GM21528 (cell line): Measurements from ENCODE around the gene RNF151.
"Not testable (repeated sequence)": the region's sequence is repeated elsewhere in the genome, so short reads cannot be mapped to it uniquely, and the experiment has no call there.

Experiments
- ATAC-seq: cut with Tn5 transposase; IDR thresholded peaks from one replicate; pipeline ENCODE4 v1.9.1; 2021; ENCODE audit warnings: mild to moderate bottlenecking, moderate library complexity; ENCODE audit not compliant: unreplicated experiment, low FRiP score

RNF151 gene

GRCh38 chr16:2004795-2005517 is 38.3 kb downstream of the RNF151 start:
- ATAC-seq: no peak

DNA sequence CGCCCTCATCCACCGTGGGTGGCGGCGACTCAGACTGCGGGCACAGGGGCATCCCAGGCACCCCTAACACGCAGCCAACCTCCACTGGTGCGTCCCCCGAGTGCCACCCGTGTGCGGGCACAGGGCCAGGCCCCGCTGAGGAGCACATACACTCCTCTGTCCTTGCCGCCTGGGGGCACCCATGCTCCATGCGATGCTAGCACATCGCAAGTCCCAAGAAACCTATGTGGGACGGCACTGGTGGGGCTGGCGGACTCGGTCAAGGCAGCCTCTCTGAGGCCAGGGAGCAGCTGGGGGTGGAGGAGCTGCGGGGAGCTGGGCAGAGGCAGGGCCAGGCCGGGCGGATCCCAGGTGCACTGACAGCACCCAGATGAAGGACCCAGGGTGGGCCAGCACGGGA is 39.0 kb downstream of the RNF151 start:
- no peak for ATAC-seq

- no peak for ATAC-seq
These were observed 39.7 kb downstream of the RNF151 start for GRCh38 chr16:2006317-2006716.

- no peak for ATAC-seq
These were observed 40.6 kb downstream of the RNF151 start for GRCh38 chr16:2007081-2007836.

DNA sequence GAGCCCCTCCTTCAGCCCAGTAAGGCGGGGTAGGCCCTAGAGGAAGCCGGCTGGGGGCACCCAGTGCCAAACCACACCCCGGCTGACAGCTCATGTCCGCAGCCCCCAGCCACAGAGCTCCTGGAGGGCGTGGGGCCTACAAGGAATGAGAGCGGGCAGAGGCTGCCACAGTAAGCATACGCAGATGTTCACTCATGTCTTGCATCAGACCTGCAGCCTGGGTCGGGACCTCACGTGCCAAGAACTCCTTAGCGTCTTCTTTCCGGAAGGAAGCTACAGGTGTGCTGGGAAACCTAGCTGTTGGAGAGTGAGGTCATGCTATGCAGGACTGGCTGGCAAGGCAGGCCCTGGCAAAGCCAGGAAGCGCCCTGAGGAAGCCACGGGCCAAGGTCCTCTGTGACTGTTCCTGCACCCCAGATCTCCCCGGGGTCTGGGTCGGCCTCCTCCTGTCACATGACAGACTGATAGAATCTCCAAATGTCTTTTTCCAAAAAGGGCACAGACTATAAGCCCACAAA is 41.4 kb downstream of the RNF151 start:
- no peak for ATAC-seq

GRCh38 chr16:2008631-2009163 is 42.0 kb downstream of the RNF151 start:
- ATAC-seq: no peak

DNA sequence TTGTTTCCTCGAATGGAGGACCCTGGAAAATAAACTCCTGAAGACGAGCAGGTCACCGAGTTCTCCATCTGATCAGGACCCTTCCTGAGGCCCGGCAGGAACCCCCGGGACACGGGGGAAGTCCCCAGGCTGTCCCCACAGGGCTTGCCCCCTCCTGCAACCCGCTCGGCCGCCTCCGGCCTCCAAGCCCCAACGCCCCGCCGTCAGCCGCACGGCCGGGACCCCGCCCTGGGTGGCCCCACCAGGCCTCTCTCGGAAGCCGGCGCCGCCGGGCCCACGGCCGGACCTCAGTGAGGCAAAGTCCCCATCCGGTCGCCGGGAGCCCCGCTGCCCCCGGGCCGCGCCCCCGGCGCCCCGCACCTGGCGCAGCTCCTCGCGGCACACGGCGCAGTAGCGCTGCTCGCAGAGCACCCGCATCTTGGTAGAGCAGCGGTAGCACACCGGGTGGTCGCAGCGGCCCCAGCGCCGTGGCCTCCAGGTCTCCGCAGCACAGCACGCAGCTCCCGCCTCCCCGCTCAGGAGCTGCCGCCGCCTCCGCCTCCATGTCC is 42.6 kb downstream of the RNF151 start:
- no peak for ATAC-seq

GRCh38 chr16:2009791-2010510 is 43.3 kb downstream of the RNF151 start, which contains the start of gene ZNF598:
Gene ZNF598, minus strand, starts transcription at chr16:2009821.
- no peak for ATAC-seq

DNA sequence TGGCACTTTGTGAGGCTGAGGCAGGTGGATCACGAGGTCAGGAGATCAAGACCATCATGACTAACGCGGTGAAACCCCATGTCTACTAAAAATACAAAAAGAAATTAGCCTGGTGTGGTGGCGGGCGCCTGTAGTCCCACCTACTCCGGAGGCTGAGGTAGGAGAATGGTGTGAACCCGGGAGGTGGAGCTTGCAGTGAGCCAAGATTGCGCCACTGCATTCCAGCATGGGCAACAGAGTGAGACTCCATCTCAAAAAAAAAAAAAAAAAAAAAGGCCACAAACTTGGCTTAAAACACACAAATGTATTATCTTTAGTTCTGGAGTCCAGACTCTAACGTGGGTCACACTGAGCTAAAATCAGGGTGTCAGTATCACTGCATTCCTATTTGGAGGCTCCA is 45.1 kb downstream of the RNF151 start:
- ATAC-seq: not testable (repeated sequence)

- ATAC-seq: no peak
These were observed 46.9 kb downstream of the RNF151 start for GRCh38 chr16:2013527-2013926.

GRCh38 chr16:2015117-2015946 is 48.7 kb downstream of the RNF151 start:
- no peak for ATAC-seq

GRCh38 chr16:2015947-2016208 is 49.2 kb downstream of the RNF151 start:
- no peak for ATAC-seq

GRCh38 chr16:2016407-2016922 is 49.8 kb downstream of the RNF151 start:
- no peak for ATAC-seq
